HG02678 (cell line): ENCODE results near the gene KCNJ13.
A peak's percentile ranks its signal among the peaks of the same experiment; 100 is the strongest.

Experiments used
- ATAC-seq: cut with Tn5 transposase; IDR thresholded peaks from one replicate; pipeline ENCODE4 v1.9.1; 2021; ENCODE audit warnings: mild to moderate bottlenecking, moderate library complexity; ENCODE audit not compliant: unreplicated experiment

The KCNJ13 gene

DNA sequence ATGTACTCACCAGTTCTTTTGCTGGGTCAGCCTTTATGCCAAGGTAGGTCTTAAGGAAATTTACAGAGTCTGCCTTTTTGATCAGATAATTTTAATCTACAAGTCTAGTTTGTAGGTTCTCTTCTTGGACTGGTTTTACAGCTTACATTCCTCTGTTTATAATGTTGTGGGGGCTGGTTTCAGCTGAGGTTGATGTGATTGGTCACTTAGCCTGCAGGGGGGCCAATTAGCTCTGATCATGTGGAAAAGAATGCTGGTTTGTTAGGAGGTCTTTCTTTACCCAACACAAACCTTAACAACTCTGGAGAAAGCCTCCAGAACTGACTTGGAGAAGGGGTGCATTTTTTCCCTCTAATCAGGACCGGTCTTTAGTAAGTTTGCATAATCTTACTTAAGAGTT is at the start of gene KCNJ13:
TSS of gene KCNJ13 (minus strand) at position 131 of the 400 bp plus-strand sequence. CDS start 5,203 bp downstream, outside the sequence.
- ATAC-seq = no peak

- ATAC-seq = no peak
These were observed 41.4 kb upstream of the KCNJ13 start for GRCh38 chr2:232817756-232818155.

GRCh38 chr2:232816657-232817056 is 40.3 kb upstream of the KCNJ13 start:
- ATAC-seq = no peak

GRCh38 chr2:232815569-232815968 is 39.2 kb upstream of the KCNJ13 start:
- ATAC-seq = no peak

- ATAC-seq = no peak
These were observed 34.1 kb upstream of the KCNJ13 start for GRCh38 chr2:232810444-232810843.

DNA sequence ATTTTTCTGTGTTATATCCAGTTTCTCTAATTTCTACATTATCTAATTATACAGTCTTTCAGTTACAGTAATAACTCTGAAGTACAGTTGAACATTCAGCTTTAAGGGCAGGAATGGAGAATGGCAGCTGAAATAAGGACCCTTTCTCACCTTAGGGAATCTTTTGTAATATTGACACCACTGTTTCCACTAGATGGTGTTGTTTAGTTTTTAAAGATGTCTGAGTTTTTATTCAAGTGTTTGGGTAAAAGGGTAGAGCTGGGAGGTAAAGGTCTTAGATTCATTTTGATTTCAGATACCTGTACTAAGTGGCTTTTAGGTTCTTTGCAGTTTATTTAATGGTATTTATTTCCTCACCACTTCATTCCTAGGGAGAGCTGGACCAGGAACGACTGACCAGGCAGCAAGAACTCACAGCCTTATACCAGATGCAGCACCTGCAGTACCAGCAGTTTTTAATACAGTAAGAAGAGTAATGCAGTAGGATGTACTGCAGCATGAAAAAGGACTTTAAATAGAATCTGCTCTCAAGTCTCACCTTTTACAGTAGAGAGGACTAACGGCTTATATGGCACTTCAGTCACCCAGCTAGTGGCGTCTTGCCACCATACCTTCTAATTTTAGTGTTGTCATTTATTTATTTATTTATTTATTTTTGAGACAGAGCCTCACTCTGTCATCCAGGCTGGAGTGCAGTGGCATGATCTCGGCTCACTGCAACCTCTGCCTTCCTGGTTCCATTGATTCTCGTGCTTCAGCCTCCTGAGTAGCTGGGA is 33.2 kb upstream of the KCNJ13 start:
- no peak for ATAC-seq

GRCh38 chr2:232802091-232802490 is 25.7 kb upstream of the KCNJ13 start:
- ATAC-seq = no peak

DNA sequence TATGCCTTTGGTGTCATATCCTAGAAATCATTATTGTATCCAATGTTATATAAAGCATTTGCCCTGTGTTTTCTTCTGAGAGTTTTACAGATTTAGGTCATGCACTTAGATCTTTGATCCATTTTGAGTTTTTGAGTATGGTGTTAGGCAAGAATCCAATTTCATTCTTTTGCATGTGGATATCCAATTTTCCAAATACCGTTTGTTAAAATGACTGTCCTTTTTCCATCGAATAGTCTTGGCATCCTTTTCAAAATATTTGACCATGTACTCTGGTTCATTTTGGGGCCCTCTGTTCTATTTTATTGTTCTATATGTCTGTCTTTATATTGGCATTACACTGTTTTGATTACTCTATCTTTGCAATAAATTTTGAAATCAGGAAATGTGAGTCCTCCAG is 23.8 kb upstream of the KCNJ13 start:
- ATAC-seq = no peak

GRCh38 chr2:232798187-232798586 is 21.8 kb upstream of the KCNJ13 start:
- ATAC-seq = no peak

GRCh38 chr2:232795920-232796319 is 19.6 kb upstream of the KCNJ13 start:
- ATAC-seq = no peak

DNA sequence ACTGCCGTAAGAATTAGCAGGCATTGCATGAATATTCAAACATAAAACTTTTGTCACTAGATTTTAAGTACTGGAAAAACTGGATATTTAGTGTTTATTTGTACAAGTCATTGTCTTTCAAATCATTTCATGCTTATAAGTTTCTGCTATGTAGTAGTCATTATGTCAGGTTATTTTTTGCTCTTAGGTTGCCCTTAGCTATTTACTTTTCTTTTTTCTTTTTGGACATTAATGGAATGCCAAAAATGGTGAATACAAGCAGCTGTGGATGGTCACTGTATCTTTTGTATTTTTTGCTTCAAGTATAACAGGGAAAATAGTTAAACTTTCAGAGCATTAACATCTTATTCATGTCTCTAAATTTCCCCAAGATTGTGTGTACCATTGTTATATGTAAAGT is 18.6 kb upstream of the KCNJ13 start:
- no peak for ATAC-seq

DNA sequence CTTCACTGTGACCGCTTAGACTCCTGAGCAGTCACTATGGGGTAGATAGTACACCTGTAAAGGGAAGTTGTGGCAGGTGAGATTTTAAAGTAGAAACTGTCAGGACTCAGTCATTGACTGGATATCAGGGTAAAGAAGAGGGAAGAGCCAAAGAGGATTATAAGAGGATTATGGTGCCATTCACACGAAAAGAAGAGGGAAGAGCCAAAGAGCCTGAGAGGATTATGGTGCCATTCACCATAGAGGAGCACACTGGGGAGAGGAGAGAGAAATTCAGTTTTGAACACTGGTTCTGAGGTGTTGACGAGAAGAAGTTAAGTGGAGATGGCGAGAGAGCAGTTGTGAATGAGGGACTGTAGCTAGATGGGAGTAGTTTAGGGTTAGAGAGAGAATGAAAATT is 16.9 kb upstream of the KCNJ13 start:
- ATAC-seq = no peak

DNA sequence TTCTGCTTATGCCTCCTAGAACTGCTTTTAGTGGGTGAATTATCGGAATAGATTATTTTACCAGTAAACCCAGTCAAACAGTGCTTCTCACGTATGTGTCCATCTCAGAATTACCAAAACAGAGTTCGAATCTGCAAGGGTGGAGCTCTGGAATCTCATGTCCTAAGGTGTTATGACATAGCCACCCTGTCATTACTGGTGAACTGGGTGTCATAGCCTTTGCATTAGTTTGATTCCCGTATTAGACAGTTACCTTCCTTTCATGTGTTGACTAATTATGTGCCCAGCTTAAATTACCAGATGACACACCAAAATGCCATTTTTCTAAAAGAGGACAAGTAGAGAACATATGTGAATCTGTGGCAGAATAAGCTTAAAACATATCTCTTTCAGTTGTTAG is 15.2 kb upstream of the KCNJ13 start:
- ATAC-seq = no peak

GRCh38 chr2:232789082-232789481 is 12.7 kb upstream of the KCNJ13 start:
- ATAC-seq = no peak

GRCh38 chr2:232787806-232788205 is 11.4 kb upstream of the KCNJ13 start:
- no peak for ATAC-seq

GRCh38 chr2:232783278-232783677 is 6.9 kb upstream of the KCNJ13 start:
- no peak for ATAC-seq

GRCh38 chr2:232781765-232782164 is 5.4 kb upstream of the KCNJ13 start:
- ATAC-seq = peak; percentile 95

- ATAC-seq = no peak
These were observed 3.6 kb upstream of the KCNJ13 start for GRCh38 chr2:232779934-232780333.

DNA sequence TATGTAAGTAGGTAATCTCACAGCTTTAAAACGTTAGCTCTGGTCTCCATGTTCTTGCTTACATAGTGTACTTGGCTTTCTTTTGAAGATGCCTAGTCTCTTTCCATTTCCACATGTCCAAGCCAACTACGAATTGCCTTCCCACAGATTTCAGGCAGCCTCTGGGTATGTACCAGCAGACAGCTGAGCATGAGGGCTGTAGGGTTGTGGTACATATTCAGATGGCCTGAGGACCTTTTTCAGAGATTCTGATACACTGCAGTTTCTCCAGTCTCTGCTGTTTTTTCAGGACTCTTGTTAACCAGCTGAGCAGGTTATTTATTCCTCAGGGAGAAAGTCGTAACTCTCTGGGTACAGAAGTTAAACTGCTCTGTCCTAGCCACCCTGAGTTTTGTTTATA is 3.1 kb upstream of the KCNJ13 start:
- no peak for ATAC-seq

DNA sequence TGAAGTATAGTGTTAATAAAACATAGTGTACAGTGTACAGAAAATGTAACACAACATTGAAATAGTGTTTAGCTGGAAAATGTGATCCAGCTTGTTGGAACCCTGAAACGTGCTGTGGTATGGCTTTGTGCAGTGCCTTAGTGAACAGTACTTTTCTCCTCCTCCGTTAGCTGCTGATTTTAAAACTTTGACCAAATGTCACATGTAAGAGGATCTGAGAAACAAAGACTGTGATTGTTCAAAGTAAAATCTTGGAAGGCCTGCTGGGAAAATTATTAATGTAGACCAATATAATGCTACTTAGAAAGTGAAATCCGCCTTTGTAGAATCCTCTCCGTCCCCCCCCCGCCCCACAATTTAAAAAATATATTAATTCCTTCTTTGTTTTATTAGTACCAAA is 911 bp upstream of the KCNJ13 start:
- ATAC-seq = no peak

GRCh38 chr2:232773815-232774214 is 2.5 kb downstream of the KCNJ13 start:
- ATAC-seq = no peak

DNA sequence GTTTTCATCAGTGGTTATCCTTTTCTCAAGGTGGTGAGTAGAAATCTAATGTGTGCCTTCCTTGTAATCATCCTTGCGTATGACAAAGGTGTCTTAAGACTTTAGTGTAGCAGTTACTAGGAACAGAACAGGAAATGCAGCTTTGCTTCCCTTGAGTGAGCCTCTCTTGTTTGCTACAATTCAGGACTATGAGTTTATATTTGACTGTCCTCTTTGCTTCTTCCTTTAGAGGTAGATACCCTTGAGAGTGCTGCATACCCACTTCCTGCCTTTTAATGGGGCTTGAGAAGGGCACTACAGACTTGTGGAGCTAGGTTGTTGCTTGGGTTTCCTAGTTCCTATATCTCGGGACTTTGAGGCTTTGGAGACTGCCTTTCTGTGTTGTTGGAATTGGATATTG is 3.8 kb downstream of the KCNJ13 start:
- ATAC-seq = peak; percentile 62

DNA sequence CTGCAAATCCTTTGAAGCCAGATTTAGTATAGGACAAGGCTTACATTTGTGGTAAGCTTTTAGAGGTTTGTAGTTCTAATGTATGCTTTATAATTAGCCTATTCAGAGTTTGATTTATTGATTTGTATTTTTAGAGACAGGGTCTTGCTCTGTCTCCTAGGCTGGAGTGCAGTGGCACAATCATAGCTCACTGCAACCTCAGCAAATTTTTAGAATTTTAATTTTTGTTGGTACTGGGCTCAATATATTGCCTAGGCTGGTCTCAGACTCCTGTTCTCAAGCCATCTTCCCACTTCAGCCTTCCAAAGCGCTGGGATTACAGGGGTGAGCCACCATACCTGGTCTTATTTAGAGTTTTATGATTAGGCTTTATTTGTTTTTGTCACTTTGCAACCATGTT is 4.5 kb downstream of the KCNJ13 start:
- ATAC-seq = no peak
